Activated B cell treated with CpG ODN at 0.5 μM for 24 hours (primary cell): ENCODE results near the gene PAGE5. TPM values are rescaled to one million over a fixed set of nuclear protein-coding genes. Genes with fewer than 3 reads are reported as not detected.

Experiments
- ATAC-seq: fragments of 200-7000 bp; cut with Tn5 transposase; one replicate; pipeline ENCODE4 v1.10.0; 2021; ENCODE audit warnings: low read depth, mild to moderate bottlenecking, moderate library complexity
- CTCF ChIA-PET: fragments of 350-600 bp; sonication (Branson Sonifier 250); formaldehyde crosslinking; loops from one replicate; lab custom pipeline; 2021; ENCODE audit warnings: antibody characterized with exemption; lab: Charles Lee
- POLR2A ChIA-PET: fragments of 350-600 bp; sonication (Branson Sonifier 250); formaldehyde crosslinking; loops from one replicate; lab custom pipeline; 2021; ENCODE audit warnings: antibody characterized with exemption; lab: Charles Lee
- DNase-seq: peaks from one replicate; pipeline ENCODE4 v3.0.0; 2022
- H3K27ac Mint-ChIP-seq: one replicate; pipeline ENCODE4 v1.8.0; 2020; ENCODE audit warnings: mixed read lengths
- H3K27me3 Mint-ChIP-seq: one replicate; pipeline ENCODE4 v1.8.0; 2021; ENCODE audit warnings: mixed read lengths
- H3K36me3 Mint-ChIP-seq: one replicate; pipeline ENCODE4 v1.8.0; 2021; ENCODE audit warnings: low read depth, mixed read lengths
- H3K4me1 Mint-ChIP-seq: one replicate; pipeline ENCODE4 v1.8.0; 2021; ENCODE audit warnings: mixed read lengths
- H3K4me3 Mint-ChIP-seq: one replicate; pipeline ENCODE4 v1.8.0; 2020; ENCODE audit warnings: mild to moderate bottlenecking, mixed read lengths
- H3K9me3 Mint-ChIP-seq: one replicate; pipeline ENCODE4 v1.8.0; 2020; ENCODE audit warnings: mixed read lengths
- intact Hi-C: fragments of 100-400 bp; cut with micrococcal nuclease; formaldehyde crosslinking; loops from one replicate; pipeline ENCODE4 v1.15.1; 2024
- total RNA-seq: library from RNA; stranded (reverse); gene quantifications from 2 replicates; pipeline ENCODE4 v1.2.3, GENCODE V29; 2022
- TF ChIP-seq, protein P1 (sequence below): fragments of 200-600 bp; IDR thresholded peaks from one replicate; pipeline ENCODE4 v1.8.0; 2022; ENCODE audit warnings: antibody characterized with exemption, mild to moderate bottlenecking

PAGE5 gene
- total RNA-seq, 1 donor from 2014 or later: 0.67 TPM

DNA sequence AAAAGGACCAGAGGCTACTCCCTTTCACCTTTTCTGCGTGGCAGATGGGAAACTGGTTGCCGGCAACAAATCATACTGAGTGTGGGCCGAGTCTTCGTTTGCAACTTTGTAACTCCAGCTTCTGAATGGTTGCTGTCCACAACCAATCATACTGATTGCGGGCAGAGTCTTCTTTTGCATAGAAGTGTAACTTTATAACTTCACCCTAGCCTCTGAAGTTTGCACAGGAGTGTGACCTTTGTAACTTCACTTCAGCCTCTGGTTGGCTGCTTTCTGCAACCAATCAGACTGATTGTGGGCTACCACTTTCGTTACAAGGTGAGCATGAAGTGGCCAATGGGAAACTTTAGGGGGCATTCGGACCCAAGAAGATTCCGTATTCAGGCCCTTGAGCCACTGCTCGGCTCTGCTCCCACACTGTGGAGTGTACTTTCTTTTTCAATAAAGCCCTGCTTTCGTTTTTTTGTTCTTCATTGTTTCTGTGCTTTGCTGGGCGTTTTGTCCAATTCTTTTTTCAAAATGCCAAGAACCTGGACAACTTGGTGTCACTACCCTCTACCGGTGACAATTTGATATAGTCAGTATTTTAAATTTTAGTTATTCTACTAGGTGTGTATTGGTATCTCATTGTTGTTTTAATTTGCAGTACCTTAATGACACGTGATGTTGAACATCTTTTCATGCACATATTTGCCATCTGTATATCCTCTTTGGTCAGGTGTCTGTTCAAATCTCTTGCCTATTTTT lies 9.0 kb upstream of the PAGE5 start:
- Mint-ChIP-seq H3K9me3 (no peaks in the 10 kb centered on the region), H3K4me3 (no peak overlapping the region), H3K27me3 (no peaks in the 10 kb centered on the region), H3K36me3 (no peaks in the 10 kb centered on the region), H3K4me1 (no peaks in the 10 kb centered on the region), H3K27ac (no peak overlapping the region)
- intact Hi-C loops: no loop called here
- CTCF ChIA-PET: no interaction called here
- DNase-seq (no peak), ATAC-seq (no peak)
- TF ChIP-seq, protein P1, sequence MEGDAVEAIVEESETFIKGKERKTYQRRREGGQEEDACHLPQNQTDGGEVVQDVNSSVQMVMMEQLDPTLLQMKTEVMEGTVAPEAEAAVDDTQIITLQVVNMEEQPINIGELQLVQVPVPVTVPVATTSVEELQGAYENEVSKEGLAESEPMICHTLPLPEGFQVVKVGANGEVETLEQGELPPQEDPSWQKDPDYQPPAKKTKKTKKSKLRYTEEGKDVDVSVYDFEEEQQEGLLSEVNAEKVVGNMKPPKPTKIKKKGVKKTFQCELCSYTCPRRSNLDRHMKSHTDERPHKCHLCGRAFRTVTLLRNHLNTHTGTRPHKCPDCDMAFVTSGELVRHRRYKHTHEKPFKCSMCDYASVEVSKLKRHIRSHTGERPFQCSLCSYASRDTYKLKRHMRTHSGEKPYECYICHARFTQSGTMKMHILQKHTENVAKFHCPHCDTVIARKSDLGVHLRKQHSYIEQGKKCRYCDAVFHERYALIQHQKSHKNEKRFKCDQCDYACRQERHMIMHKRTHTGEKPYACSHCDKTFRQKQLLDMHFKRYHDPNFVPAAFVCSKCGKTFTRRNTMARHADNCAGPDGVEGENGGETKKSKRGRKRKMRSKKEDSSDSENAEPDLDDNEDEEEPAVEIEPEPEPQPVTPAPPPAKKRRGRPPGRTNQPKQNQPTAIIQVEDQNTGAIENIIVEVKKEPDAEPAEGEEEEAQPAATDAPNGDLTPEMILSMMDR: no peak
- POLR2A ChIA-PET: no interaction called here

DNA sequence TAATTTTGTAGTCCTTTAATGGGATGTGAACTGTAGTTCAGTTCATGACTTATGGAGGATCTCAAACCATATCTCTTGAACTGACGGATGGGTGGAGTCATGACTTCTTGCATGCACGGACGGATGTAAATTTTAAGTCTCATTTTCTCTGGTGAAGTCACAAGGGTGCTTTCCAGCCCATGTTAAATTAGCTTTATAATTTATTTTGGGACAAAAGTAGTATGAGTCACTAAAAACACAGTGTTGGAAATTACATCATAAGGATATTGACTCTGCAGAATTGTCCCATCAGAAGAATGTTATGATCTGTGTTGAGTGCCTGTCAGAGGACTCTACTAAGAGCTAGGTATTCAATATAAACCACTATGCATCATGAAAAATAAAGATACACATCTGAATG lies 6.8 kb upstream of the PAGE5 start:
- POLR2A ChIA-PET: no interaction called here
- TF ChIP-seq, protein P1: no peak
- H3K9me3 Mint-ChIP-seq: no peaks in the 10 kb centered on the region
- no peak overlapping the region for H3K27ac Mint-ChIP-seq
- ATAC-seq (no peak), DNase-seq (no peak)
- no peaks in the 10 kb centered on the region for H3K4me1 Mint-ChIP-seq
- no peak overlapping the region for H3K4me3 Mint-ChIP-seq
- H3K27me3 Mint-ChIP-seq: no peaks in the 10 kb centered on the region
- no peaks in the 10 kb centered on the region for H3K36me3 Mint-ChIP-seq
- intact Hi-C loops: no loop called here
- CTCF ChIA-PET: no interaction called here

DNA sequence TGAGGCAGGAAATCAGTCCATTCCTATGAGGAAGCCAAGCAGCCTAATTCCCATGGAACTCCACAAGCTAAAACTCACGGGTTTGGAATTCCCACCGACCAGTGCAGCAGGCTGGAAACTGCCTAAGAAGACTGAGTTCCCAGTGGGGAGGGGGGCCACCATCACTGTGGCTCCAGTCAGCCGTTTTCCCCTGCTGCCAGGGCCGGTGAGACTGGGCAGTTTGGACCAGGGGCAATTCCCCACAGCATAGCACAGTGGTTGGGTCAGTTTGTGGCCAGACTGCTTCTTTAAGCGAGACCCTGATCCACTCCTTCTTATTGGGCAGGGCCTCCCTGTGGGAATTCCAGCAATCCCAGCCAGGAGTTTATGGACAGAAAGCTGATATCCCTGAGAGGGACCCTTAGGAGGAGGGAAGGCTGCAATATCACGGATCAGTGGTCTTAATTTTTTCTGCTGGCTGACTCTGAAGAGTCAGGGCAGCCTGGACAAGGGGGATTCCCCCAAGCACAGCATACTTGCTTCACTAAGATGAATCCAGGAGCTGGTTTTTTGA lies 20.7 kb downstream of the PAGE5 start:
- intact Hi-C loops: no loop called here
- Mint-ChIP-seq H3K27ac (no peak overlapping the region), H3K27me3 (no peaks in the 10 kb centered on the region), H3K9me3 (peaks cover 1% of the 10 kb centered on the region), H3K4me3 (no peak overlapping the region), H3K36me3 (no peaks in the 10 kb centered on the region), H3K4me1 (no peaks in the 10 kb centered on the region)
- DNase-seq (no peak), ATAC-seq (no peak)
- ChIA-PET POLR2A (no interaction called here), CTCF (no interaction called here)
- TF ChIP-seq, protein P1: no peak

DNA sequence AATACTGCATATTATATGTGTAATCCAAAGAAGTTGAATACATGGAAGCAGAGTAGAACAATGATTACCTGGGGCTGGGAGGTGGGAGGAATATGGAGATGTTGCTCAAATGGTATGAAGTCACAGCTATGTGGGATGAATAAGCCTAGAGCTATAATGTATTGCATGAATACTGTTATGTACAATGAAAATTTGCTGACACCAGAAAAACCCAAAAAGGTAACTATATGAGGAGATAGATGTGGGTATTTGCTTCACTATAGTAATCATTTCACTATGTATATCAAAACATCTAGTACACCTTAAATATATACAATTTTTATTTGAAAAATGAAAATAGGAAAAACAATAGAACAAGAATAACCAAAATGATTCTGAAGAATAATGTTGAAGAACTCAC lies 33.4 kb downstream of the PAGE5 start:
- H3K36me3 Mint-ChIP-seq: no peaks in the 10 kb centered on the region
- CTCF ChIA-PET: no interaction called here
- H3K4me1 Mint-ChIP-seq: no peaks in the 10 kb centered on the region

DNA sequence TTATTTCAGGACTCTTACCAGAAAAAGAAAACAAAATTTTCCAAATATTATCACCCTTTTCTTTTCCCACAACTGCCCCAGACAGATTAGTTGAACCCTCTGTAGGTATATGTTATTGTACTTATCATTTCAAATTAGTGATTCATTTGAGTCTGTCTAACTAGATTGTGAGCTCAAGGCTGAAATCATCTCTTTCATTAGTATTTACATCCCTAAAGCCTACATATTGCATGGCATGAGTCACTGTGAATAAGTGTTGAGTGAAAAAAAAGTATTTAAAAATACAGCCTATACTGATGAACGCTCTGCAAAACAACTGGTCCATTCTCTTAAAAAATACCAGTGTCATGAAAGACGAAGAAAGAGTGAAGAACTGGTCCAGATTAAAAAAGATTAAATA lies 40.7 kb downstream of the PAGE5 start:
- CTCF ChIA-PET: no interaction called here
- H3K4me1 Mint-ChIP-seq: no peaks in the 10 kb centered on the region
- DNase-seq: no peak

More for the DNA sequence above, 33.4 kb downstream of the PAGE5 start:
- TF ChIP-seq, protein P1: no peak
- Mint-ChIP-seq H3K9me3 (no peaks in the 10 kb centered on the region), H3K27me3 (no peaks in the 10 kb centered on the region), H3K4me3 (no peak overlapping the region), H3K27ac (no peak overlapping the region)
- DNase-seq (no peak), ATAC-seq (no peak)
- POLR2A ChIA-PET: no interaction called here
- intact Hi-C loops: no loop called here

More for the DNA sequence above, 40.7 kb downstream of the PAGE5 start:
- H3K27ac Mint-ChIP-seq: no peak overlapping the region
- TF ChIP-seq, protein P1: no peak
- H3K9me3 Mint-ChIP-seq: no peaks in the 10 kb centered on the region
- POLR2A ChIA-PET: no interaction called here
- H3K27me3 Mint-ChIP-seq: no peaks in the 10 kb centered on the region
- intact Hi-C loops: no loop called here
- H3K4me3 Mint-ChIP-seq: no peak overlapping the region
- ATAC-seq: no peak
- no peaks in the 10 kb centered on the region for H3K36me3 Mint-ChIP-seq
